NOMO-1 (cell line): Measurements from ENCODE around the gene KDM7A.
"Not testable (repeated sequence)": the region's sequence is repeated elsewhere in the genome, so short reads cannot be mapped to it uniquely, and the experiment has no call there.

Source experiments
- DNase-seq, 2 experiments: peaks; one replicate each; lab custom pipeline; 2025; ENCODE audit not compliant: unreplicated experiment in 2 of 2; lab: John Stamatoyannopoulos, UW

KDM7A gene

GRCh38 chr7:140176811-140177702, at the start of gene KDM7A:
Gene KDM7A, minus strand, starts transcription at chr7:140176983. Its CDS starts 46 bp downstream, at chr7:140176937.
- peak; percentile 69 to 70 for DNase-seq

GRCh38 chr7:140225562-140226249, 48.9 kb upstream of the KDM7A start:
- DNase-seq: no peak

GRCh38 chr7:140223515-140224221, 46.9 kb upstream of the KDM7A start:
- DNase-seq: no peak

- no peak for DNase-seq
Observed at GRCh38 chr7:140222814-140223213, 46.0 kb upstream of the KDM7A start.

GRCh38 chr7:140219672-140220524, 43.1 kb upstream of the KDM7A start:
- no peak for DNase-seq

- DNase-seq: no peak
Observed at GRCh38 chr7:140218656-140219055, 41.9 kb upstream of the KDM7A start.

- no peak for DNase-seq
Observed at GRCh38 chr7:140217750-140218501, 41.1 kb upstream of the KDM7A start.

- no peak for DNase-seq
Observed at GRCh38 chr7:140215281-140215680, 38.5 kb upstream of the KDM7A start.

- no peak for DNase-seq
Observed at GRCh38 chr7:140214075-140214684, 37.4 kb upstream of the KDM7A start.

GRCh38 chr7:140213684-140214074, 36.9 kb upstream of the KDM7A start:
- DNase-seq: no peak

GRCh38 chr7:140212100-140212881, 35.5 kb upstream of the KDM7A start:
- no peak for DNase-seq

- no peak for DNase-seq
Observed at GRCh38 chr7:140211698-140212097, 34.9 kb upstream of the KDM7A start.

GRCh38 chr7:140209866-140210609, 33.3 kb upstream of the KDM7A start:
- DNase-seq: peak; percentile 75 to 81

GRCh38 chr7:140206616-140207389, 30.0 kb upstream of the KDM7A start:
- DNase-seq: peak in 1 of 2 experiments; percentile 5

- no peak for DNase-seq
Observed at GRCh38 chr7:140205600-140205999, 28.8 kb upstream of the KDM7A start.

- DNase-seq: no peak
Observed at GRCh38 chr7:140203556-140203955, 26.8 kb upstream of the KDM7A start.

- not testable (repeated sequence) for DNase-seq
Observed at GRCh38 chr7:140202942-140203341, 26.2 kb upstream of the KDM7A start.
